Sigmoid colon (tissue), 7 donors: Measurements from ENCODE around the gene SLC9C2. TPM values are rescaled to one million over a fixed set of nuclear protein-coding genes. Genes with fewer than 3 reads are reported as not detected.
"Not testable (repeated sequence)": the region's sequence is repeated elsewhere in the genome, so short reads cannot be mapped to it uniquely, and the experiment has no call there.

Source experiments
- DNase-seq: peaks from one replicate; pipeline ENCODE4 v3.0.0-alpha.2; 2019
- H3K27ac ChIP-seq, 4 donors: fragments of 200-600 bp; sonication (generic); one replicate each; pipeline ENCODE4 v1.5.1; 2016 to 2019; ENCODE audit warnings: mild to moderate bottlenecking in 1 of 4
- H3K27me3 ChIP-seq, 3 donors: fragments of 200-600 bp; sonication (generic); one replicate each; pipeline ENCODE4 v1.5.1; 2019; ENCODE audit warnings: mild to moderate bottlenecking in 1 of 3
- H3K36me3 ChIP-seq, 4 donors: fragments of 200-600 bp; sonication (generic); one replicate each; pipeline ENCODE4 v1.5.1; 2016 to 2019
- H3K4me1 ChIP-seq, 4 donors: fragments of 200-600 bp; sonication (generic); one replicate each; pipeline ENCODE4 v1.5.1; 2017 to 2019
- H3K4me3 ChIP-seq, 4 donors: fragments of 200-600 bp; sonication (generic); one replicate each; pipeline ENCODE4 v1.5.1; 2017 to 2019; ENCODE audit warnings: mild to moderate bottlenecking in 2 of 4, moderate library complexity in 1 of 4
- H3K9me3 ChIP-seq, 4 donors: fragments of 200-600 bp in 3 of 4; sonication (generic) in 3 of 4; one replicate each; pipeline versions ENCODE4 v1.5.1 to v1.6.1; 2013 to 2019
- EP300 ChIP-seq, 4 donors: sonication (generic); formaldehyde crosslinking; IDR thresholded peaks; one replicate each; pipeline ENCODE4 v1.6.1; 2017; ENCODE audit warnings: antibody characterized with exemption in 4 of 4
- POLR2A ChIP-seq, 2 donors: fragments of 450-650 bp; IDR thresholded peaks; one replicate each; pipeline ENCODE4 v1.6.1; 2016; ENCODE audit warnings: antibody characterized with exemption in 2 of 2, mild to moderate bottlenecking in 2 of 2, moderate library complexity in 2 of 2
- POLR2AphosphoS5 ChIP-seq, 4 donors: sonication (generic); formaldehyde crosslinking; IDR thresholded peaks; one replicate each; pipeline ENCODE4 v1.6.1; 2017; ENCODE audit warnings: antibody characterized with exemption in 4 of 4
- WGBS, 2 donors: extraction: QIAGEN DNeasy Blood & Tissue Kit; methylation state at CpG; one replicate each; pipeline ENCODE4 v1.1.7; 2013; 5-methylcytosine and 5-hydroxymethylcytosine counted together
- intact Hi-C: fragments of 100-400 bp; cut with DNase I; formaldehyde crosslinking; loops from one replicate; pipeline ENCODE4 v1.15.1; 2023
- polyA plus RNA-seq, 3 donors: library from polyadenylated mRNA; stranded (reverse); fragments of 200-250 nt; gene quantifications; one replicate each; pipeline ENCODE4 v1.2.3, GENCODE V29; 2013
- total RNA-seq, 4 donors: library from RNA; depleted of rRNA; stranded (reverse); fragments of >200 nt; gene quantifications; one replicate each; pipeline ENCODE4 v1.1.0, GENCODE V29; 2016
- TF ChIP-seq, protein P1 (sequence below), 4 experiments: fragments of 450-650 bp in 3 of 4; fragments of 200-600 bp in 1 of 4; IDR thresholded peaks; one replicate each; pipeline ENCODE4 v1.5.1; 2016 to 2019; ENCODE audit warnings: antibody characterized with exemption in 4 of 4, mild to moderate bottlenecking in 3 of 4, moderate library complexity in 2 of 4
- donor health status: healthy with polysubstance abuse.
- donor health status: Bipolar disorder and iron deficiency.
- donor health status: healthy.

SLC9C2 gene
- total and polyA plus RNA-seq, 7 donors, result not detected

DNA sequence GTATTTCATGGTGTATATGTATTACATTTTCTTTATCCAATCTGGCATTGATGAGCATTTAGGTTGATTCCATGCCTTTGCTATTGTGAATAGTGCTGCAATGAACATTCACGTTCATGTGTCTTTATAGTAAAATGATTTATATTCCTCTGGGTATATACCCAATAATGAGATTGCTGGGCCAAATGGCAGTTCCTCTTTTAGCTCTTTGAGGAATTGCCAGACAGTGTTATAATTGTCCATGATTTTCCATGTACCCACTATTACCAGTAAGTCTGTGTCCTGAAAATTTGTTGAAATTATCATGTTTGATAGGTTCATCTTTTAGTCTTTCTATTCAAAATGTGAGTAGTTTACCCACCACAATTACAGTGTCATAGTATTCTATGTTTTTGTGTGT lies 34.4 kb downstream of the SLC9C2 start:
- WGBS, 2 donors, result 77 to 89% methylated on average over 1 of the region's 1 CpG
- DNase-seq, result no peak
- TF ChIP-seq POLR2A (IDR thresholded peaks at IDR 0.05) (no peak), POLR2AphosphoS5 (IDR thresholded peaks at IDR 0.05) (no peak), EP300 (IDR thresholded peaks at IDR 0.05) (no peak)
- H3K4me1 ChIP-seq, result no peaks in the 10 kb centered on the region
- no peaks in the 10 kb centered on the region for H3K36me3 ChIP-seq
- no peak overlapping the region for H3K27ac ChIP-seq
- H3K9me3 ChIP-seq, result no peaks in the 10 kb centered on the region
- no peaks in the 10 kb centered on the region for H3K27me3 ChIP-seq
- intact Hi-C loops, result no loop called here
- H3K4me3 ChIP-seq, result no peak overlapping the region

- H3K27me3 ChIP-seq, intact Hi-C loops, H3K36me3 ChIP-seq, H3K4me1 ChIP-seq, H3K9me3 ChIP-seq, DNase-seq, H3K4me3 ChIP-seq, H3K27ac ChIP-seq: not testable (repeated sequence)
- 51 to 83% methylated on average over 1 of the region's 1 CpG for WGBS, 2 donors
Measured at GRCh38 chr1:173563846-173564245, 39.0 kb downstream of the SLC9C2 start.

DNA sequence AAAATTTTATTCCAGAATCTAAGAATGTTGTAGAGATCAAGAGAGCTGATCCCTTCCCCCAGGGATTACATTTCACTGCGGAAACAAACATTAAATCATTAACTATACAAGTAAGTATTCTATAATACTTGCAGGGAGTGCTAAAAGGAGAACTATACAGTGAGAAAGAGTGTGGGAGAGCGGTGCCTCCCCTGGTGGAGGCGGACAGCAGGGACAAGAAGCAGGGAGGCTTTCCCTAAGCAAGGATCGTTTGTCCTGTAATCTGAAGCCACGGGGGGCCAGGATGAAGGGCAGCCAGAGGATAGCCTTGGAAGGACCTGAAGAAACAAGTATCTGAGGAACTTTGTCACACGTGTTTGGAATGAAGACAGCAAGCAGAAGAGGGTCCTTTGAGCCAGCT lies 40.1 kb downstream of the SLC9C2 start:
- Histone ChIP-seq H3K4me1 (no peaks in the 10 kb centered on the region), H3K4me3 (no peak overlapping the region), H3K27ac (no peak overlapping the region), H3K9me3 (no peaks in the 10 kb centered on the region), H3K27me3 (no peaks in the 10 kb centered on the region), H3K36me3 (no peaks in the 10 kb centered on the region)
- intact Hi-C loops, result no loop called here
- TF ChIP-seq, protein P1, sequence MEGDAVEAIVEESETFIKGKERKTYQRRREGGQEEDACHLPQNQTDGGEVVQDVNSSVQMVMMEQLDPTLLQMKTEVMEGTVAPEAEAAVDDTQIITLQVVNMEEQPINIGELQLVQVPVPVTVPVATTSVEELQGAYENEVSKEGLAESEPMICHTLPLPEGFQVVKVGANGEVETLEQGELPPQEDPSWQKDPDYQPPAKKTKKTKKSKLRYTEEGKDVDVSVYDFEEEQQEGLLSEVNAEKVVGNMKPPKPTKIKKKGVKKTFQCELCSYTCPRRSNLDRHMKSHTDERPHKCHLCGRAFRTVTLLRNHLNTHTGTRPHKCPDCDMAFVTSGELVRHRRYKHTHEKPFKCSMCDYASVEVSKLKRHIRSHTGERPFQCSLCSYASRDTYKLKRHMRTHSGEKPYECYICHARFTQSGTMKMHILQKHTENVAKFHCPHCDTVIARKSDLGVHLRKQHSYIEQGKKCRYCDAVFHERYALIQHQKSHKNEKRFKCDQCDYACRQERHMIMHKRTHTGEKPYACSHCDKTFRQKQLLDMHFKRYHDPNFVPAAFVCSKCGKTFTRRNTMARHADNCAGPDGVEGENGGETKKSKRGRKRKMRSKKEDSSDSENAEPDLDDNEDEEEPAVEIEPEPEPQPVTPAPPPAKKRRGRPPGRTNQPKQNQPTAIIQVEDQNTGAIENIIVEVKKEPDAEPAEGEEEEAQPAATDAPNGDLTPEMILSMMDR (IDR thresholded peaks at IDR 0.05), result no peak
- TF ChIP-seq POLR2AphosphoS5 (IDR thresholded peaks at IDR 0.05) (no peak), EP300 (IDR thresholded peaks at IDR 0.05) (no peak), POLR2A (IDR thresholded peaks at IDR 0.05) (no peak)
- no peak for DNase-seq
- WGBS, 2 donors, result 68 to 71% methylated on average over 6 of the region's 6 CpGs

DNA sequence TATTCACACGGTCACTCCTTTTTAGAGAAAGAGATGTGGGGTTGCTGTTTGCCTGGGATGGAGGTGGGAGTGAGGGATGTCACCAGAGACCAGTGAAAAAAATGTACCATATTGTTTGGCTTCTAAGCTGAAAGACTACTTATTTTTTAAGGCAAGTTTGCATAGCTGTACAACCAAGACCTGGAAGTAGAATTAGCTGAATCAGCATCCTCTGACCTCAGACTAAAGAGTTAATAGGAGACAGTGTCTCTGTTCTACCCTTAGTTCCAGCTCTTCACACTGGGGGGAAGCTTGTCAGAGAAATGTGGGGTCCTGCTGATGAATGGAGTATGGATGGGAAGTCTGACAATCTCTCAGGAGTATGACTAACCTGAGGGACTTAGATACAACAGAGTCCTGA lies 41.6 kb downstream of the SLC9C2 start:
- no peak for DNase-seq
- Histone ChIP-seq H3K27me3 (no peaks in the 10 kb centered on the region), H3K27ac (no peak overlapping the region), H3K4me3 (no peak overlapping the region), H3K36me3 (no peaks in the 10 kb centered on the region), H3K4me1 (no peaks in the 10 kb centered on the region), H3K9me3 (no peaks in the 10 kb centered on the region)
- WGBS, 2 donors, result 76 to 83% methylated on average over 1 of the region's 1 CpG
- TF ChIP-seq EP300 (IDR thresholded peaks at IDR 0.05) (no peak), POLR2AphosphoS5 (IDR thresholded peaks at IDR 0.05) (no peak), POLR2A (IDR thresholded peaks at IDR 0.05) (no peak)
- TF ChIP-seq, protein P1 (IDR thresholded peaks at IDR 0.05), result no peak
- intact Hi-C loops, result no loop called here

DNA sequence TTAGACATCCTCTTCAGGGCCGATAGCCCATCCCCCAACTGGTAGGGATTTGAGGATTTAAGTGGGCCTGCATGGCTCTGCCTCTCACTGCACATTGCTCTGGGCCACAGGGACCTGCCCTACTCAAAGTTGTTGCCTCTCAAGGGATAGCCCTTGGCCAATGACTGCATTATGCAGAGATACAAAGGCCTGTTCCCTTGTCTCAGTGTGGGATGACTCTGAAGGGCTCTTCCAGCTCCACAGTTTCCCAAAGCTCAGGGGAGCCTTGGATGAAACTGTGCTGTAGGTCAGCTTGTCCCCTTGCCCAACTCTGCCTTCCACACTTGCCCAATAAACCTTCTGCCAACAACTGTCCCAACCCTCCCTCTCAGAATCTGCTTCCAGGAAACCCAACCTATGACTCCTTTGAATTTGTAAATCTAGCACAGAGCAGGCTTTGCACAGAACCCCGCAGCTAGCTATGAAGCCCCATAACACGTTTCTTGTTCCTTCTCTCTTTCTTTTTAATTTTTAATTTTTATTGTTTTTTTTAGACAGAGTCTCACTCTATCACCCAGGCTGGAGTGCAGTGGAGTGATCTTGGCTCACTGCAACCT lies 42.5 kb downstream of the SLC9C2 start:
- no peak for DNase-seq
- WGBS, 2 donors, result 85 to 90% methylated on average over 3 of the region's 3 CpGs
- Histone ChIP-seq H3K36me3 (no peaks in the 10 kb centered on the region), H3K4me3 (no peak overlapping the region), H3K27me3 (no peaks in the 10 kb centered on the region), H3K4me1 (no peaks in the 10 kb centered on the region), H3K27ac (no peak overlapping the region), H3K9me3 (no peaks in the 10 kb centered on the region)
- intact Hi-C loops, result no loop called here
- no peak for TF ChIP-seq POLR2AphosphoS5 (IDR thresholded peaks at IDR 0.05)
- TF ChIP-seq EP300 (IDR thresholded peaks at IDR 0.05), result no peak

DNA sequence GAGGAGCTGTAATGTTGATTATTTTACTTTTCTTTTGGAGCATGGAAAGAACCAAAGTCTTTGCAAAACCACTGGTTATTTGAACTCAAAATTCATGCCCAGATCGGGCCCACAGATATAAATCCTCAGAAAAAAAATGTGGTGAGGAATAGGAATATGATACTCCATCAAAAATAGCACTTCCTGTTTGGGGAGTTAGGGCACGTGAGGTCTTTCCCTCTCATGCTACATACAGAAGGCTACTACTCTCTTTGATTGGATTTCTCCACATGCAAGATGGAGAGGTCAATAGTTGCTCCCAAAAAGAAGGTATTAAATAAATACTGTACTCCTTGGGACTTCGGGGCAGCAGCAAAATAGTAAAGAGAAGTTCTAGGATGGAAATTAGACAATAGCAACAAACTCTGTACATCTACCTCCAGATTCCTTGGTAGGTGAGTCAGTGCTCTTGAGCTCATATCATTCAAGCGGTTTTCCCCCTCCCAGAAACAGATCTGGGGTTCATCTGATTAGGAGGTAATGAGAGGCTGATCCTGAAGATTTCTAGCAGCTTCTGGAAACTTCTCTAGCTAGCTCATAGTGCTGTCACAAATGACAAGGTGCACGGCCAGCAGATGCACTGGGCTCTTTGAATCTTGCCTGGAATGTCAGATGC lies 47.1 kb downstream of the SLC9C2 start:
- H3K4me3 ChIP-seq, result no peak overlapping the region
- intact Hi-C loops, result no loop called here
- H3K27ac ChIP-seq, result no peak overlapping the region
- 64 to 79% methylated on average over 5 of the region's 5 CpGs for WGBS, 2 donors
- no peak for TF ChIP-seq POLR2A (IDR thresholded peaks at IDR 0.05)
- TF ChIP-seq, protein P1 (IDR thresholded peaks at IDR 0.05), result no peak
- TF ChIP-seq POLR2AphosphoS5 (IDR thresholded peaks at IDR 0.05), result no peak
- TF ChIP-seq EP300 (IDR thresholded peaks at IDR 0.05), result no peak
- no peaks in the 10 kb centered on the region for H3K4me1 ChIP-seq
- H3K36me3 ChIP-seq, result no peaks in the 10 kb centered on the region
- H3K9me3 ChIP-seq, result no peaks in the 10 kb centered on the region
- DNase-seq, result no peak
- H3K27me3 ChIP-seq, result no peaks in the 10 kb centered on the region
